HG03378 (cell line): Measurements from ENCODE around the gene TANC1.
"Not testable (repeated sequence)": the region's sequence is repeated elsewhere in the genome, so short reads cannot be mapped to it uniquely, and the experiment has no call there.

Experiments used
- ATAC-seq: cut with Tn5 transposase; IDR thresholded peaks from one replicate; pipeline ENCODE4 v1.9.1; 2021; ENCODE audit warnings: mild to moderate bottlenecking, moderate library complexity; ENCODE audit not compliant: unreplicated experiment

TANC1 gene

GRCh38 chr2:159134979-159135378, 166.5 kb downstream of the TANC1 start:
- no peak for ATAC-seq

- no peak for ATAC-seq
Observed at GRCh38 chr2:159136391-159136790, 168.0 kb downstream of the TANC1 start.

GRCh38 chr2:159137511-159138241, 169.2 kb downstream of the TANC1 start:
- no peak for ATAC-seq

GRCh38 chr2:159138642-159139182, 170.3 kb downstream of the TANC1 start:
- ATAC-seq: no peak

GRCh38 chr2:159139216-159139933, 170.9 kb downstream of the TANC1 start:
- ATAC-seq: no peak

- ATAC-seq: no peak
Observed at GRCh38 chr2:159140070-159140769, 171.8 kb downstream of the TANC1 start.

GRCh38 chr2:159140821-159141220, 172.4 kb downstream of the TANC1 start:
- ATAC-seq: not testable (repeated sequence)

- no peak for ATAC-seq
Observed at GRCh38 chr2:159144776-159145614, 176.6 kb downstream of the TANC1 start.

GRCh38 chr2:159145745-159146354, 177.4 kb downstream of the TANC1 start:
- ATAC-seq: no peak

GRCh38 chr2:159146996-159147666, 178.7 kb downstream of the TANC1 start:
- ATAC-seq: no peak

- ATAC-seq: no peak
Observed at GRCh38 chr2:159147690-159148089, 179.2 kb downstream of the TANC1 start.

GRCh38 chr2:159148901-159149300, 180.5 kb downstream of the TANC1 start:
- no peak for ATAC-seq

- ATAC-seq: no peak
Observed at GRCh38 chr2:159149747-159150146, 181.3 kb downstream of the TANC1 start.

- no peak for ATAC-seq
Observed at GRCh38 chr2:159150280-159150746, 181.9 kb downstream of the TANC1 start.

- ATAC-seq: no peak
Observed at GRCh38 chr2:159151198-159152127, 183.0 kb downstream of the TANC1 start.

GRCh38 chr2:159152128-159152778, 183.8 kb downstream of the TANC1 start:
- ATAC-seq: no peak

- ATAC-seq: no peak
Observed at GRCh38 chr2:159153063-159153462, 184.6 kb downstream of the TANC1 start.

- no peak for ATAC-seq
Observed at GRCh38 chr2:159153463-159153862, 185.0 kb downstream of the TANC1 start.
